Measurements from ENCODE around the gene ACSM2B.

ACSM2B gene

GRCh38 chr16:20622498-20622870, 46.3 kb upstream of the ACSM2B start:
- H3K27me3 ChIP-seq (ENCODE audit: low read length) = no peaks in the 10 kb centered on the region
- H3K9ac ChIP-seq (ENCODE audit: low read length) = no peak overlapping the region
- no peaks in the 10 kb centered on the region for H3K9me3 ChIP-seq (ENCODE audit: insufficient read depth, low read length)
- H3K79me2 ChIP-seq (ENCODE audit: insufficient read depth, low read length) = no peaks in the 10 kb centered on the region
- TF ChIP-seq CTCF (IDR thresholded peaks at IDR 0.05; ENCODE audit: insufficient read depth, low read length, poor library complexity, severe bottlenecking) = no peak
- no peak for TF ChIP-seq EZH2phosphoT487 (conservative IDR thresholded peaks at IDR 0.05; ENCODE audit: low read length)
- no peak overlapping the region for H3K27ac ChIP-seq (ENCODE audit: low read depth, low read length)
- H3K9me2 ChIP-seq (replicated peaks; ENCODE audit: insufficient read depth, low read length) = no peaks in the 10 kb centered on the region
- H2AFZ ChIP-seq (ENCODE audit: low read depth, low read length, severe bottlenecking) = no peak overlapping the region
- H3K36me3 ChIP-seq (ENCODE audit: low read length) = no peaks in the 10 kb centered on the region
- no peaks in the 10 kb centered on the region for H4K20me1 ChIP-seq (ENCODE audit: low read depth, low read length)
- no peaks in the 10 kb centered on the region for H3F3A ChIP-seq (ENCODE audit: insufficient read depth)
- no peak overlapping the region for H3K4me2 ChIP-seq (ENCODE audit: low read depth, low read length, poor library complexity, severe bottlenecking)
- no peak overlapping the region for H3K4me3 ChIP-seq (ENCODE audit: insufficient read depth, low read length, poor library complexity, severe bottlenecking)

GRCh38 chr16:20621406-20621805, 45.2 kb upstream of the ACSM2B start:
- Histone ChIP-seq H3F3A (ENCODE audit: insufficient read depth) (no peaks in the 10 kb centered on the region), H3K9ac (ENCODE audit: low read length) (no peak overlapping the region), H3K79me2 (ENCODE audit: insufficient read depth, low read length) (no peaks in the 10 kb centered on the region), H3K4me3 (ENCODE audit: insufficient read depth, low read length, poor library complexity, severe bottlenecking) (no peak overlapping the region), H2AFZ (ENCODE audit: low read depth, low read length, severe bottlenecking) (no peak overlapping the region), H3K36me3 (ENCODE audit: low read length) (no peaks in the 10 kb centered on the region), H3K27me3 (ENCODE audit: low read length) (no peaks in the 10 kb centered on the region), H4K20me1 (ENCODE audit: low read depth, low read length) (no peaks in the 10 kb centered on the region), H3K9me3 (ENCODE audit: insufficient read depth, low read length) (no peaks in the 10 kb centered on the region), H3K27ac (ENCODE audit: low read depth, low read length) (no peak overlapping the region), H3K4me2 (ENCODE audit: low read depth, low read length, poor library complexity, severe bottlenecking) (no peak overlapping the region), H3K9me2 (replicated peaks; ENCODE audit: insufficient read depth, low read length) (no peaks in the 10 kb centered on the region)
- TF ChIP-seq EZH2phosphoT487 (conservative IDR thresholded peaks at IDR 0.05; ENCODE audit: low read length) = no peak
- TF ChIP-seq CTCF (IDR thresholded peaks at IDR 0.05; ENCODE audit: insufficient read depth, low read length, poor library complexity, severe bottlenecking) = no peak

- Histone ChIP-seq H3K4me2 (ENCODE audit: low read depth, low read length, poor library complexity, severe bottlenecking) (no peak overlapping the region), H4K20me1 (ENCODE audit: low read depth, low read length) (no peaks in the 10 kb centered on the region), H3K4me3 (ENCODE audit: insufficient read depth, low read length, poor library complexity, severe bottlenecking) (no peak overlapping the region), H3K27ac (ENCODE audit: low read depth, low read length) (no peak overlapping the region), H3K9me2 (replicated peaks; ENCODE audit: insufficient read depth, low read length) (no peaks in the 10 kb centered on the region), H2AFZ (ENCODE audit: low read depth, low read length, severe bottlenecking) (no peak overlapping the region), H3K9me3 (ENCODE audit: insufficient read depth, low read length) (no peaks in the 10 kb centered on the region), H3K27me3 (ENCODE audit: low read length) (no peaks in the 10 kb centered on the region), H3K79me2 (ENCODE audit: insufficient read depth, low read length) (no peaks in the 10 kb centered on the region), H3K9ac (ENCODE audit: low read length) (no peak overlapping the region), H3K36me3 (ENCODE audit: low read length) (no peaks in the 10 kb centered on the region), H3F3A (ENCODE audit: insufficient read depth) (no peaks in the 10 kb centered on the region)
- TF ChIP-seq EZH2phosphoT487 (conservative IDR thresholded peaks at IDR 0.05; ENCODE audit: low read length) = no peak
These were observed 44.6 kb upstream of the ACSM2B start for GRCh38 chr16:20620770-20621169.

GRCh38 chr16:20620003-20620402, 43.8 kb upstream of the ACSM2B start:
- H3K27me3 ChIP-seq (ENCODE audit: low read length) = no peaks in the 10 kb centered on the region
- TF ChIP-seq EZH2phosphoT487 (conservative IDR thresholded peaks at IDR 0.05; ENCODE audit: low read length) (no peak), CTCF (IDR thresholded peaks at IDR 0.05; ENCODE audit: insufficient read depth, low read length, poor library complexity, severe bottlenecking) (no peak)
- no peak overlapping the region for H3K27ac ChIP-seq (ENCODE audit: low read depth, low read length)
- H3K79me2 ChIP-seq (ENCODE audit: insufficient read depth, low read length) = no peaks in the 10 kb centered on the region
- H3K4me3 ChIP-seq (ENCODE audit: insufficient read depth, low read length, poor library complexity, severe bottlenecking) = no peak overlapping the region
- H3K9me3 ChIP-seq (ENCODE audit: insufficient read depth, low read length) = no peaks in the 10 kb centered on the region
- no peaks in the 10 kb centered on the region for H3K9me2 ChIP-seq (replicated peaks; ENCODE audit: insufficient read depth, low read length)
- H2AFZ ChIP-seq (ENCODE audit: low read depth, low read length, severe bottlenecking) = no peak overlapping the region
- no peak overlapping the region for H3K4me2 ChIP-seq (ENCODE audit: low read depth, low read length, poor library complexity, severe bottlenecking)
- no peaks in the 10 kb centered on the region for H3K36me3 ChIP-seq (ENCODE audit: low read length)
- H3F3A ChIP-seq (ENCODE audit: insufficient read depth) = no peaks in the 10 kb centered on the region
- no peaks in the 10 kb centered on the region for H4K20me1 ChIP-seq (ENCODE audit: low read depth, low read length)
- no peak overlapping the region for H3K9ac ChIP-seq (ENCODE audit: low read length)

All from SU-DHL-6 (cell line).